GM21825 (cell line): ENCODE results near the gene A1BG.
A peak's percentile ranks its signal among the peaks of the same experiment; 100 is the strongest.

Experiments used
- ATAC-seq: cut with Tn5 transposase; IDR thresholded peaks from one replicate; pipeline ENCODE4 v1.9.1; 2021; ENCODE audit warnings: mild to moderate bottlenecking, moderate library complexity; ENCODE audit not compliant: unreplicated experiment

The A1BG gene

DNA sequence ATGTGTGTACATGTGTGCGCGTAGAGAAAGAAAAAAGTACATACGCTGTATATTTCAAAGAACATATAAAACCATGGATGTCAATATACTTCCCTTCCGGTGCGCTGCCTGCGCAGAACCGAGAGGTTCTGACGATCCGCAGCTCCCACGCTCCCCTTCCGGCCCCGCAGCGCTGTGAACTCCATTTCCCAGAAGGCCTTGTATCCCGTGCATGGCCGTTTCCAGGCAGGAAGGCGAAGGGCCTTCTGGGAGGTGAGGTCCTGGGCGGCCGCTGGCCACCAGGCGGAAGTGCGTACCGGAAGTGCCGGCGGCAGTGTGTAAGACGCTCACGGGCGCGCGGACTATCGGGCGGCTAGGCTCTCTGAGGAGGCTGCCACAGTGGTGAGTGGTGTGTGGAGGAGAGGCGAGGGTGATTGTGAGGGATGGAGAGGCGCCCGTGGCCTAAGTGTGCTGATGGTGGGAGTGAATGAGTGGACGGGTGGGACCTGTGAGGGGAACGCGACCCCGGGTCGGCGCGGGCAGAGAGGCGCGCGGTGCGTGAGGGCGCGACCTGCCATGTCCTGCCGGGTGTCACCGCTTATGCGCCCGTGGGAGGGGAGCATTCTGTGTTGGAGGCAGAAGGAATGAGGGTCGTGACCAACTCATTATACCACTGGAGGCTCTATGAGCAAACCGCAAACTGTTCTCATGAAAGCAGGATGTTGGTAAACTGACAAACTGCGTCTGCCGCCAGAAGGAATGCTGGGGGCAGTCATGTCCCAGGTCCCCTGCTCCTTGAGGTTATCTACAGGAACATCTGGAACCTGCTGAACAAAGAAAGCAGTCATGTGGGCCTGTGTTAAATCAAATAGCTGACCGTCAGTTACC is 48.0 kb downstream of the A1BG start, which contains the start of gene ERVK3-1:
Gene ERVK3-1 (plus strand): TSS at position 313 of the 867 bp plus-strand sequence. CDS start 6,792 bp downstream, outside the sequence.
- peak; percentile 92 for ATAC-seq

DNA sequence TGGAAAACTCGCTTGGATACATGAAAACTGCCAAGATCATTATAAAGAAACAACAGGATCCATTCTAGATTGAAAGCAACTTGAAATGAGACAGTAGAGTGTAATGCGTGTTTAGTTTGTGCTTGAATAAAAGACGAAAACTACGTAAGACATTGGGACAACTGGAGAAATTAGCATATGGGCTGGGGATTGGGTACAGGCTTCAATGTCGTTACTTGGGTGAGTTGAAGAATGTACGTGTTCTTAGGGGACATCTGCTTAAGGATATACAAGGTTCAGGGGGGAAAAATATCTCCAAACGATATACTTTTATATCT is 48.6 kb downstream of the A1BG start:
- ATAC-seq = no peak

DNA sequence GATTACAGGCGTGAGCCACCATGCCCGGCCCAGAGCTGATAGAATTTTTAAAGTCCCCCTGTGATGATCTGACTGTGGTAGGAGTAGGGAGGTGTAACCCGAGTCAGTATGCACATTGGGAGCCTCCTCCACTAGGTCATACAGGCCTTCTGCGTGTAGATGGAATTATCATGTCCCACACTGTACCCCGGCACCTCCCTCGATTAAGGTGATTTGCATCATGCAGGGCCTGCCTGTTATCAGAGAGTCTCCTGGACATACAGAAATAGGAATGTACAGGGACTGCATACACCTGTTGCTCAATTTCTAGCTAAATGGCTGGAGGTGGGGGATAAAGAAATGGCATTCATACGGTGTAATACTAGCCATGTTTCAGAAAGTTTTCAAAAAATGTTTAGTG is 49.0 kb downstream of the A1BG start:
- ATAC-seq = no peak

DNA sequence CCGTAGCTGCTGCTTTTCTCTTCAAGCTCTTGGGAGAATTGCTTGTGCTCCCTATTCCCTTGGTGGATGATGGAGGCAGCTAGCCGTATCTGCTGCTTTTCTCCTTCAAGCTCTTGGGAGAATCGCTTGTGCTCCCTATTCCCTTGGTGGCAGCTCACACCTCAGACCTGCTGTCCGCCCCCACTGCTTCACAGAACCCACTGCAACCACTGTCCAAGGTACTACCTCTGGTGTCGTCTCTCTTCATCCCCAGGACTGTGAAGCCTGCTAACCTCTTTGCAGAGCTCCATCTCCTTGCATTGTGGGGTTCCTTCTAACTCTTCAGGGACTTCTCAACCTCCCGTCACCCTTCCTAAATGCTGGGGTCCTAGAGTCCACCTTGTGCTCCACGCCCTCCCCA is 52.7 kb downstream of the A1BG start:
- no peak for ATAC-seq

DNA sequence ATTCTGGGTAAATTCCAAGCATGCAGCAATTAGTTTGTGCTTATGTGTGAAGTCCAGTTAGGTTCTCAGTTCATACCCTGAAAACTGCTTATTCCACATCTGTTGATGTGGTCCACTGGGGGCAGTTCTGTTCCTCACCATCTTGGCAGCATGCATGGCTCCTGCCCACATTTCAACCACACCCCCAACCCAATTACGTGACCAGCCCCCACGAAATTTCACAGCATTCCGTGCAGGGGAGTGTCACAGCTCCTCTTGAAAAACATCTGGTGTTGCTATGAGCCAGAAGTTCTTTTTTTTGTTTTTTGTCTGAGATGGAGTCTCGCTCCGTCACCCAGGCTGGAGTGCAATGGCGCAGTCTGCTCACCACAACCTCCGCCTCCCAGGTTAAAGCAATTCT is 57.2 kb downstream of the A1BG start:
- no peak for ATAC-seq
